Esophagus squamous epithelium (tissue), 5 donors: ENCODE measurements around the gene NOL4L. TPM values are rescaled to one million over a fixed set of nuclear protein-coding genes. Genes with fewer than 3 reads are reported as not detected.

ENCODE experiments used
- DNase-seq: peaks from one replicate; lab custom pipeline; 2025; lab: John Stamatoyannopoulos, UW
- H3K27ac ChIP-seq, 4 donors: fragments of 200-600 bp; sonication (generic); one replicate each; pipeline ENCODE4 v1.5.1; 2016 to 2019; ENCODE audit warnings: mild to moderate bottlenecking in 1 of 4
- H3K27me3 ChIP-seq, 4 donors: fragments of 200-600 bp; sonication (generic); 1 replicate in 3 of 4; 2 replicates in 1 of 4; pipeline versions ENCODE4 v1.5.1 to v1.6.0; 2017 to 2021; ENCODE audit warnings: antibody characterized with exemption in 1 of 4
- H3K36me3 ChIP-seq, 3 donors: fragments of 200-600 bp; sonication (generic); one replicate each; pipeline ENCODE4 v1.5.1; 2016 to 2019
- H3K4me1 ChIP-seq, 3 donors: fragments of 200-600 bp; sonication (generic); one replicate each; pipeline ENCODE4 v1.5.1; 2017 to 2019
- H3K4me3 ChIP-seq, 4 donors: fragments of 200-600 bp; sonication (generic); 1 replicate in 3 of 4; 2 replicates in 1 of 4; pipeline ENCODE4 v1.5.1; 2016 to 2019; ENCODE audit warnings: mild to moderate bottlenecking in 2 of 4, moderate library complexity in 1 of 4
- H3K9me3 ChIP-seq, 3 donors: fragments of 200-600 bp; sonication (generic); one replicate each; pipeline ENCODE4 v1.5.1; 2016 to 2019
- CTCF ChIP-seq, 6 experiments: fragments of 450-650 bp in 4 of 6; fragments of 200-600 bp in 2 of 6; sonication (generic) in 2 of 6; IDR thresholded peaks; one replicate each; pipeline ENCODE4 v1.5.1; 2016 to 2019; ENCODE audit warnings: antibody characterized with exemption in 6 of 6, mild to moderate bottlenecking in 4 of 6, moderate library complexity in 4 of 6
- POLR2A ChIP-seq, 4 donors: fragments of 450-650 bp; IDR thresholded peaks; one replicate each; pipeline ENCODE4 v1.6.1; 2017; ENCODE audit warnings: antibody characterized with exemption in 4 of 4, mild to moderate bottlenecking in 4 of 4, moderate library complexity in 3 of 4
- WGBS, 2 donors: methylation state at CpG; one replicate each; pipeline ENCODE4 v1.1.5; 2018; 5-methylcytosine and 5-hydroxymethylcytosine counted together
- intact Hi-C: fragments of 100-400 bp; cut with DNase I; formaldehyde crosslinking; loops from one replicate; pipeline ENCODE4 v1.15.0; 2022
- total RNA-seq, 4 donors: library from RNA; depleted of rRNA; stranded (reverse); fragments of >200 nt; gene quantifications; one replicate each; pipeline ENCODE4 v1.1.0, GENCODE V29; 2016
- donor health status: DM: yes; HTN: yes; CAD: no.

NOL4L gene
- total RNA-seq, 4 donors from 2014 or later: 1.5 to 5.1 (median 3.0) TPM

GRCh38 chr20:32537657-32538525, 47.2 kb downstream of the NOL4L start:
- intact Hi-C loops: no loop called here

GRCh38 chr20:32536851-32537656, 48.1 kb downstream of the NOL4L start:
- intact Hi-C loops: no loop called here
- TF ChIP-seq POLR2A (IDR thresholded peaks at IDR 0.05) (no peak), CTCF (IDR thresholded peaks at IDR 0.05) (no peak)
- WGBS, 2 donors: 17 to 25% methylated on average over 1 to 4 of the region's 62 CpGs
- Histone ChIP-seq H3K9me3 (no peaks in the 10 kb centered on the region), H3K36me3 (no peaks in the 10 kb centered on the region), H3K4me3 (peak overlapping the region; percentile 30 to 68 (median 50)), H3K27ac (peak overlapping the region; percentile 11 to 73 (median 56)), H3K27me3 (peaks cover 0 to 41% (median 0%) of the 10 kb centered on the region in 4 donors), H3K4me1 (peaks cover 23 to 57% (median 25%) of the 10 kb centered on the region in 3 donors)
- no peak for DNase-seq

More at GRCh38 chr20:32537657-32538525, 47.2 kb downstream of the NOL4L start:
- H3K9me3 ChIP-seq: no peaks in the 10 kb centered on the region
- WGBS, 2 donors: 63 to 80% methylated on average over 9 to 13 of the region's 18 CpGs
- no peaks in the 10 kb centered on the region for H3K36me3 ChIP-seq
- DNase-seq: no peak
- H3K4me1 ChIP-seq: peaks cover 23 to 57% (median 25%) of the 10 kb centered on the region in 3 donors
- TF ChIP-seq POLR2A (IDR thresholded peaks at IDR 0.05) (no peak), CTCF (IDR thresholded peaks at IDR 0.05) (no peak)
- H3K27ac ChIP-seq: peak overlapping the region; percentile 11 to 71 (median 20)
- peak overlapping the region in 2 of 4 donors; percentile 54 to 68 for H3K4me3 ChIP-seq
- H3K27me3 ChIP-seq: peaks cover 0 to 41% (median 0%) of the 10 kb centered on the region in 4 donors

- Histone ChIP-seq H3K27ac (peak overlapping the region; percentile 31 to 74 (median 62)), H3K4me1 (peaks cover 23 to 57% (median 25%) of the 10 kb centered on the region in 3 donors), H3K4me3 (peak overlapping the region; percentile 30 to 68 (median 50)), H3K27me3 (peaks cover 0 to 35% (median 0%) of the 10 kb centered on the region in 4 donors), H3K36me3 (no peaks in the 10 kb centered on the region), H3K9me3 (no peaks in the 10 kb centered on the region)
- DNase-seq: peak; percentile 26
- TF ChIP-seq CTCF (IDR thresholded peaks at IDR 0.05) (no peak), POLR2A (IDR thresholded peaks at IDR 0.05) (peak in 1 of 4 donors; percentile 38)
- intact Hi-C loops: no loop called here
- 42% methylated on average over 2 of the region's 68 CpGs; no CpG with 5 or more reads in 1 of the 2 donors for WGBS, 2 donors
Observed at GRCh38 chr20:32535953-32536823, 48.9 kb downstream of the NOL4L start.

GRCh38 chr20:32535316-32535952, 49.7 kb downstream of the NOL4L start:
- Histone ChIP-seq H3K27me3 (peaks cover 0 to 35% (median 0%) of the 10 kb centered on the region in 4 donors), H3K36me3 (no peaks in the 10 kb centered on the region), H3K9me3 (no peaks in the 10 kb centered on the region), H3K4me1 (peaks cover 23 to 55% (median 25%) of the 10 kb centered on the region in 3 donors), H3K4me3 (peak overlapping the region in 2 of 4 donors; percentile 54 to 68), H3K27ac (peak overlapping the region in 3 of 4 donors; percentile 51 to 74 (median 73))
- no peak for DNase-seq
- intact Hi-C loops: no loop called here
- WGBS, 2 donors: 70 to 72% methylated on average over 14 to 18 of the region's 18 CpGs
- no peak for TF ChIP-seq POLR2A (IDR thresholded peaks at IDR 0.05)
- no peak for TF ChIP-seq CTCF (IDR thresholded peaks at IDR 0.05)
